Chondrocyte (in vitro differentiated cells): ENCODE data around the gene MALT1. TPM values are rescaled to one million over a fixed set of nuclear protein-coding genes. Genes with fewer than 3 reads are reported as not detected.

ENCODE experiments used
- DNase-seq: peaks from one replicate; pipeline ENCODE4 v3.0.0; 2021; ENCODE audit warnings: mixed read lengths, low spot score
- H3K27ac Mint-ChIP-seq: one replicate; pipeline ENCODE4 v1.8.0; 2021; ENCODE audit warnings: mild to moderate bottlenecking, moderate library complexity, mixed read lengths; ENCODE audit not compliant: unreplicated experiment
- H3K27me3 Mint-ChIP-seq: 2 replicates; pipeline ENCODE4 v1.8.0; 2021; ENCODE audit warnings: low read depth, mixed read lengths
- H3K36me3 Mint-ChIP-seq: 2 replicates; pipeline ENCODE4 v1.8.0; 2021; ENCODE audit warnings: low read depth, mixed read lengths
- H3K4me1 Mint-ChIP-seq: 2 replicates; pipeline ENCODE4 v1.8.0; 2021; ENCODE audit warnings: low read depth, mild to moderate bottlenecking, mixed read lengths
- H3K4me3 Mint-ChIP-seq: one replicate; pipeline ENCODE4 v1.8.0; 2021; ENCODE audit warnings: mild to moderate bottlenecking, moderate library complexity, mixed read lengths; ENCODE audit not compliant: unreplicated experiment
- H3K9me3 Mint-ChIP-seq: 2 replicates; pipeline ENCODE4 v1.8.0; 2021; ENCODE audit warnings: low read depth, mixed read lengths
- CTCF ChIP-seq: fragments of 200-600 bp; sonication (generic); IDR thresholded peaks from 2 replicates; pipeline ENCODE4 v1.5.0; 2021; ENCODE audit warnings: antibody characterized with exemption, mild to moderate bottlenecking, moderate library complexity
- total RNA-seq: library from RNA; stranded (reverse); gene quantifications from 3 replicates; pipeline ENCODE4 v1.2.1, GENCODE V29; 2021

The MALT1 gene
- total RNA-seq, 1 donor from 2014 or later: 17.4 TPM

- Mint-ChIP-seq H3K9me3 (no peaks in the 10 kb centered on the region), H3K4me3 (no peak overlapping the region), H3K27ac (no peak overlapping the region), H3K27me3 (no peaks in the 10 kb centered on the region), H3K36me3 (no peaks in the 10 kb centered on the region), H3K4me1 (peaks cover 17% of the 10 kb centered on the region)
- DNase-seq: no peak
- TF ChIP-seq CTCF: peak; percentile 75
Measured at GRCh38 chr18:58661423-58661822, 9.8 kb upstream of the MALT1 start.

- H3K27ac Mint-ChIP-seq: no peak overlapping the region
- no peak for DNase-seq
- H3K4me1 Mint-ChIP-seq: peaks cover 17% of the 10 kb centered on the region
- H3K27me3 Mint-ChIP-seq: no peaks in the 10 kb centered on the region
- H3K36me3 Mint-ChIP-seq: no peaks in the 10 kb centered on the region
- no peak for TF ChIP-seq CTCF
- H3K4me3 Mint-ChIP-seq: no peak overlapping the region
- H3K9me3 Mint-ChIP-seq: no peaks in the 10 kb centered on the region
Measured at GRCh38 chr18:58662118-58662517, 9.1 kb upstream of the MALT1 start.

- no peaks in the 10 kb centered on the region for H3K27me3 Mint-ChIP-seq
- no peak overlapping the region for H3K4me3 Mint-ChIP-seq
- no peaks in the 10 kb centered on the region for H3K36me3 Mint-ChIP-seq
- no peak for TF ChIP-seq CTCF
- H3K4me1 Mint-ChIP-seq: peaks cover 33% of the 10 kb centered on the region
- no peaks in the 10 kb centered on the region for H3K9me3 Mint-ChIP-seq
- DNase-seq: no peak
- peak overlapping the region; percentile 75 for H3K27ac Mint-ChIP-seq
Measured at GRCh38 chr18:58666176-58666575, 5.1 kb upstream of the MALT1 start.

GRCh38 chr18:58668211-58668610 is 3.1 kb upstream of the MALT1 start:
- H3K27ac Mint-ChIP-seq: no peak overlapping the region
- H3K4me3 Mint-ChIP-seq: no peak overlapping the region

GRCh38 chr18:58668897-58669296 is 2.4 kb upstream of the MALT1 start:
- H3K27ac Mint-ChIP-seq: no peak overlapping the region
- H3K36me3 Mint-ChIP-seq: no peaks in the 10 kb centered on the region
- DNase-seq: no peak
- no peaks in the 10 kb centered on the region for H3K9me3 Mint-ChIP-seq
- no peak for TF ChIP-seq CTCF
- H3K27me3 Mint-ChIP-seq: no peaks in the 10 kb centered on the region
- H3K4me1 Mint-ChIP-seq: peaks cover 43% of the 10 kb centered on the region
- H3K4me3 Mint-ChIP-seq: no peak overlapping the region

More at GRCh38 chr18:58668211-58668610, 3.1 kb upstream of the MALT1 start:
- TF ChIP-seq CTCF: no peak
- H3K27me3 Mint-ChIP-seq: no peaks in the 10 kb centered on the region
- no peaks in the 10 kb centered on the region for H3K36me3 Mint-ChIP-seq
- no peak for DNase-seq
- no peaks in the 10 kb centered on the region for H3K9me3 Mint-ChIP-seq
- H3K4me1 Mint-ChIP-seq: peaks cover 39% of the 10 kb centered on the region
